Fibroblast of skin of back (primary cell): ENCODE measurements around the gene HOOK2.
"Not testable (repeated sequence)": the region's sequence is repeated elsewhere in the genome, so short reads cannot be mapped to it uniquely, and the experiment has no call there.

Experiments
- DNase-seq: peaks from one replicate; pipeline ENCODE4 v3.0.0-alpha.2; 2013

The HOOK2 gene

DNA sequence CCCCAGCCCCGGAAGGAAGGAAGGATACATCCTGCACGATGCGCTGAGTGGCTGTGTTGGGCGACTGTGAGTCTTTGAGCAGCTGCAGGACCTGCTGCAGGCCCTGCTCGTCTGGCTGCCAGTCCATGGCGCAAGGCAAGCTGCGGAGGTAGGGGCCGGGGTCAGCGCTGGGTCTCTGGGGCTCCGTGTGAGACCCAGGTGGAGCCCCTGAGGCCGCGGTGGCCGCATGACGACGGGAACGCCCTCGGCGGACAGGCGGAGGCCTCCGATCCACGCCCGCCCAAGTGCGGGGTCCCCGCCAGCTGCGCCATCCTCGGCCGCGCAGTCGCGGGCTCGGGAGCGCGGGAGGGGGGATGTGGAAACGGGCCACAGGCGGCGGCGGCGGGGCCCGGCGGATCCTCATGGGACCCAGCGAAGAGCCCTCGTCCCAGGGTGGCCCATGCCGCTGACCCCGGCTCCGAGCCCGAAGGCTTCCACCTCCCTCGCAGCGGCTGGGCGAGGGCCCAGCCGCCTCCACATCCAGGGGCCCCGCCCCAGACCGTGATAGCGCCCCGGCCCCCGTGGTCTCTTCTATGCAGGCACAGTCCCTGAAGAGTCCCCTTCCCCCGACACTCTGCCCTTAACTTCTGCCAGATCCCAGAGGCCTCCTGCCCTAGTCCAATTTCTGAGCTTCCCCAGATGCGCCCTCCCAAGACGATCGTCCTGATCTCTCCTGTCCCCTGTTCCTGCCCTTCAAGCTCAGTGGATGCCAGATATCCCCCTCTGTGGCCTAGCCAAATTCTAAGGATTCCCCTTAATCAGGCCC lies 54.3 kb downstream of the HOOK2 start:
- no peak for DNase-seq

GRCh38 chr19:12720296-12720695 lies 55.1 kb downstream of the HOOK2 start:
- DNase-seq = no peak

DNA sequence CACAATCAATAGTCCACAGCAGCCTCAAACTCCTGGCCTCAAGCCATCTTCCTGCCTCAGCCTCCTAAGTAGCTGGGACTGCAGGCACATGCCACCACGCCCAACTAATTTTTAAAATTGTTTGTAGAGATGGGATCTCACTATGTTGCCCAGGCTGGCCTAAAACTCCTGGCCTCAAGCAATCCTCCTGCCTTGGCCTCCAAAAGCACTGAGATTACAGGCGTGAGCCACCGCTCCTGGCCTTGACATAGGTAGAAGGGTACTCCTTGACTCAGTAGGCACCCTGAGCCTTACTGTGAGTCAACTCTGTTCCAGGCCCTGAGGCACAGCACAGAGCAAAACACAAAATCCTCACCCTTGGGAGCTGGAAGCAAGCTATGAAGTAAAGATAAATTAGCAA lies 59.4 kb downstream of the HOOK2 start:
- DNase-seq = no peak

DNA sequence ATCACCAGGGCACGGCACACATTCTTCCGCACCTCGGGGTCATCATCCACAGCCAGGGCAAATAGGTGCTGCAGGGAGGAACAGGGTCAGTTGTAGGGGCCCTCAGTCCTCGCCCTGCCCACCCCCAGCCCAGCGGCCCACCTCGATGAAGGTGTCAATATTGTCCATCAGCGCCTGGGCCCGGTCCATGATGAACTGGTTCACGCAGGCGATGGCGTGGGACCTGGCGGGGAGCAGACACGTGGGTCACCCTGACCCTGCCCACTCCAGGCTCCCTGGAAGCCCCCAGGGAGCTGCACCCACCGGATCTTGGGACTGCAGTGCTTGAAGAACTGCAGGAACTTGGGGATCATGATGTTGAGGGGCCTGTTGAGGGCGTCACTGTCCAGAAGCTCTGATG lies 60.2 kb downstream of the HOOK2 start:
- DNase-seq = no peak

GRCh38 chr19:12713304-12713703 lies 62.0 kb downstream of the HOOK2 start:
- DNase-seq = not testable (repeated sequence)
